Measurements from ENCODE around the gene HERC4.
A peak's percentile ranks its signal among the peaks of the same experiment; 100 is the strongest.
"Not testable (repeated sequence)": the region's sequence is repeated elsewhere in the genome, so short reads cannot be mapped to it uniquely, and the experiment has no call there.

The HERC4 gene

GRCh38 chr10:67884842-67885670 lies 190.0 kb downstream of the HERC4 start:
- DNase-seq (ENCODE audit: low read depth in 1 of 2, low spot score in 1 of 2) = peak; percentile 46 to 56

GRCh38 chr10:67884313-67884841 lies 190.7 kb downstream of the HERC4 start, which contains the start of gene SIRT1:
SIRT1 (plus strand) TSS chr10:67884656; CDS start chr10:67884722, 66 bp downstream.
- DNase-seq (ENCODE audit: low read depth in 1 of 2, low spot score in 1 of 2) = peak; percentile 90 to 92

GRCh38 chr10:67883710-67884312 lies 191.3 kb downstream of the HERC4 start:
- DNase-seq (ENCODE audit: low read depth in 1 of 2, low spot score in 1 of 2) = no peak

GRCh38 chr10:67878133-67878532 lies 196.9 kb downstream of the HERC4 start:
- DNase-seq (ENCODE audit: low read depth in 1 of 2, low spot score in 1 of 2) = no peak

- DNase-seq (ENCODE audit: low read depth in 1 of 2, low spot score in 1 of 2) = not testable (repeated sequence)
These were observed 197.7 kb downstream of the HERC4 start for GRCh38 chr10:67877421-67877820.

GRCh38 chr10:67875340-67876238 lies 199.5 kb downstream of the HERC4 start:
- no peak for DNase-seq (ENCODE audit: low read depth in 1 of 2, low spot score in 1 of 2)

Measured in stimulated activated CD4-positive, alpha-beta T cell treated with anti-CD3 and anti-CD28 coated beads, Interleukin-15, amount 100 ng/mL, for 1 hour (primary cell).